ENCODE data around the gene WDR7.
"Not testable (repeated sequence)": the region's sequence is repeated elsewhere in the genome, so short reads cannot be mapped to it uniquely, and the experiment has no call there.

Gene WDR7

DNA sequence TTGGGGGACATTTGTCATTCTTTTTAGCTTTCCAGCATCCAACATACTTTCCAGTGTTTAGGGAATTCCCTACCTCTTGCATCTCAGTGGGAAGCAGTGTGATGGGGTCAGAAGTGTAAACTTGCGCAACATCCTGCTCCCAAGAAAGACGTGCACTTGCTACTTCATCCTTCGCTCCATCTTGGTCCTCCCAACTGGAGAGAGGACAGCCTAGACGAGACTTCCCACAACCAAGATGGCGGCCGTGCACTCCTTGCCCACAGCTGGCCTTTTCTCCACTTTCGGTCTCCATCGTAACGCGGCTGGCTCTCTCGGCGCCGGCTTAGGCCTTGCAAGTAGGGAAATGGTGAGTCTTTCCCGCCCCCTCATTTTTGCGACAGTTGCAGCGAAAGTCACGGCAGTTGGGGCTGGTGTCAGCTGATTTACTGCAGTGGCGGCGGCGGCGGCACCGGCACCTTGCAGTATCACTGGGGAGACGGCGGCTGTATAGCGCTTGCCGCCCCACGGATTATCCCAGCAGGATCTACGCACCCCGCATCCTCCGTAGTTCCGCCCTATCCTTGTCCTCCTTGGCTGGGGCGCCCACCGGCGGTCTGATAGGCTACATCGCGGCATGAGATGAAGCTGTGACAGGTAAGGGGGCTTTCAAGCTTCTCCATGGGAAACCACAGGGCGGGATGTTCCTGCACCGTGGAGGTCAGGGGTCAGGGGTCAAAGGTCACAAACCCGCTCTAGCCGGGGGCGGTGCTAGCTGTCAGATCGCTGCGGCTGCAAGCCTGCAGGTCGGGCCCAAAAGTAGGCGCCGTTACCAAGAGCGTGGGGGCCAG lies at the start of gene WDR7:
Gene WDR7 (plus strand): TSS at position 416 of the 827 bp plus-strand sequence. CDS start 21,157 bp downstream, outside the sequence.
- peak; percentile 85 for FAIRE-seq

DNA sequence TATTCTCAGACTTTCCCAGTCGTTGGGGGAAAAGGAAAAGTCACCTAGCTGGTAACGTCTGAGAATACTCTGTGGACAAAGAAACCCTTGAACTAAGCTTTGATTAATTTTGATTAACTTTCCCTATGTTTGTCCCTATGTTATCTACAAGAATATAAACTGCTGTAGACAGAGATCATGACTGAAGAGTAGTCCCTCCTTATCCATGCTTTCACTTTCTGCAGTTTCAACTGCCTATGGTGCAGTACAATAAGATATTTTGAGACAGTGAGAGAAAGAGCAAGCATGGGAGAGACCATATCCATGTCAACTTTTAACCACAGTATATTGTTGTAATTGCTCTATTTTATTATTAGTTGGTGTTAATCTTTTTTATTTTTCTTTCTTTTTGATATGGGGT lies 44.5 kb upstream of the WDR7 start:
- FAIRE-seq, result no peak

- FAIRE-seq, result no peak
Observed at GRCh38 chr18:56615738-56616520, 35.2 kb upstream of the WDR7 start.

DNA sequence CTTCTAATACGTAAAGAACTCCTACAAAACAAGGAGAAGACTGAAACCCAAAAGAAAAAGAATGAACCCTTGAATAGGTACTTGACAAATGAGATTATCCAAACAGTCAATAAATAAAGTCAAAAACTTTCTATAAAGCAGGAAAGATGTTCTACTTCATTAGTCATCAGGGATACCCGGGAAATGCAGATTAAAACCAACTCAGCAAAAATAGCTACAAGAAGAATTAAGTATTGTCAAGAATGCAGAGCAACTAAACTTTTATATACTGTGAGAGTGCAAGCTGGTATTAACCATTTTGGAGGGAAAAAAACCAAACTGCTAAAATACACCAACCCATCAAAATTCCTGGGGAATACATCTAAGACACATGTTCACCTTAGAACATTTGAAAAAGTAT lies 23.2 kb upstream of the WDR7 start:
- FAIRE-seq, result peak; percentile 51

DNA sequence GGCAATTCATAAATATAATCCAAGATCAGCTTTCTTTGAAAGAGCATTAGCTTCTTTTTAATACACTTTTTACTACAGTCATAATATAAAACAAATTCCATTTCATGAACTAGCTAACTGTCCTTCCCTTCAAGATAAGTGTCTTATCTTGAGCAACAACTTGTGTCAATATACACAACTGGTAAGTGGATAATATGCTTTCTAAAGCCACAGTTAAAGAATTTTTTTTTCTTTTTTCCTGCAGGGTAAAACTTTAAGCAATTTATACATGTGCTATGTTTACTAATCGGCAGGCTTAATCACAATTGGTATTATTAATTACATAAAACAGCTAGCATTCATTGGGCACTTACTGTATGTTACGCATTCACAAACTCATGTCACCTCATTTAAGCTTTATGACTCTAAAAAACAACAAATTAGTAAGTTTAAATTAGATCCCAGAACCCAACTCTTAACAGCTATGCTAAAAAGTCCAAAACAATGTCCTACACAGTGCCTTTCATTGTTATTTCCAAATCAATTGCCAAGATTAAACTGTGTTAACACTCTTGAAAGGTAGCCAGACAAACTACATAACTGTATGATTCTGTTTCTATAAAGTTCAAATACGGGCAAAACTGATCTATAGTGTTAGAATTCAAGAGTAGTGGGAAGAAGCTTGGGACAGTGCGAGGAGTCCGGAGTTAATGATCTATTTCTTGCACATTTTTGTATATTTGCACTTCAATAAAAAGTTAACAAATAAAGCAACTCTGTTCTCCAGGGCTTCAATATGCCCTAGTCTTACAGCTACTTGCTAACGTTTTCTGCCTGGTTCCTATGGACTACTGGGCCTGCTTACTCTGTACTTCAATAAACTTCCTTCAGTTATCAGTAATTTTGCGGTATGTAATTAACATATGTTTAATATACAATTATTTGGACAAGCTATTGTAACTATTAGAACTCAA lies 18.8 kb upstream of the WDR7 start:
- FAIRE-seq, result peak; percentile 24

- no peak for FAIRE-seq
Observed at GRCh38 chr18:56635007-56635406, 16.2 kb upstream of the WDR7 start.

DNA sequence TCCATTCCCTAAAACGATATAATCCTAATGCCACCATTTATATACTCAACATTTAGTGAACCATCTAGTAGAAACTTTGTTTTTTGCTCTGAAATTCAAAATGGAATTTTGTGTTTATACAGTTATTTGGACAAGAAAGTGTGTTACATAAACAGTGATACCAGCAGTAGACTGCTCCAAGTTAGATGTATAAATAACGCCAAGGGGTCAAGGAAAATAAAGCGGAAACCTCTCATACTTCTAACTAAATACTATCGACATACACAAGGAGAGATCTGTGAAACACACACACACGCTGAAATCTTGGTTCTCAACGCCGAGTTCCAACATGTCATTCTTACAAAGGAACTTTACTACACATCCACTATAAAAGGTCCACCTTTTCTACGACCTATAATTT lies 14.0 kb upstream of the WDR7 start:
- no peak for FAIRE-seq

- no peak for FAIRE-seq
Observed at GRCh38 chr18:56637711-56638231, 13.4 kb upstream of the WDR7 start.

- no peak for FAIRE-seq
Observed at GRCh38 chr18:56638232-56639103, 12.7 kb upstream of the WDR7 start, which contains the start of gene TXNL1. TXNL1 (minus strand) TSS chr18:56638592; CDS start chr18:56638440, 152 bp downstream.

GRCh38 chr18:56639104-56639381 lies 12.1 kb upstream of the WDR7 start:
- no peak for FAIRE-seq

DNA sequence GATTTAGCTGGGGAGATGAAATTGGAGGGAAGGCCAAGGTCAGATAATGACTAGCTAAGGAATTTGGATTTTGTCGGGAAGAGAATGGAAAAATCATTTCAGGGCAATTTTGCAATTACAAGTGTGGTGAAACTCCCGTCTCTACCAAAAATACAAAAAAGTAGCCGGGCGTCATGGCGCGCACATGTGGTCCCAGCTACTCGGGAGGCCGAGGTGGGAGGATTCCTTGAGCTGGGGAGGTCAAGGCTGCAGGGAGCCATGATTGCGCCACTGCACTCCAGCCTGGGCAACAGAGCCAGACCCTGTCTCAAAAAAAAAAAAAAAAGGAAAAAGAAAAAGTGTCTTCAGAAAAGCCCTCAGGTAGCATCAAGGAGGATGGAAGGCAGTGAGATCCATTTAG lies 11.6 kb upstream of the WDR7 start:
- no peak for FAIRE-seq

GRCh38 chr18:56641714-56642337 lies 9.3 kb upstream of the WDR7 start:
- FAIRE-seq, result no peak

- no peak for FAIRE-seq
Observed at GRCh38 chr18:56643381-56643780, 7.8 kb upstream of the WDR7 start.

DNA sequence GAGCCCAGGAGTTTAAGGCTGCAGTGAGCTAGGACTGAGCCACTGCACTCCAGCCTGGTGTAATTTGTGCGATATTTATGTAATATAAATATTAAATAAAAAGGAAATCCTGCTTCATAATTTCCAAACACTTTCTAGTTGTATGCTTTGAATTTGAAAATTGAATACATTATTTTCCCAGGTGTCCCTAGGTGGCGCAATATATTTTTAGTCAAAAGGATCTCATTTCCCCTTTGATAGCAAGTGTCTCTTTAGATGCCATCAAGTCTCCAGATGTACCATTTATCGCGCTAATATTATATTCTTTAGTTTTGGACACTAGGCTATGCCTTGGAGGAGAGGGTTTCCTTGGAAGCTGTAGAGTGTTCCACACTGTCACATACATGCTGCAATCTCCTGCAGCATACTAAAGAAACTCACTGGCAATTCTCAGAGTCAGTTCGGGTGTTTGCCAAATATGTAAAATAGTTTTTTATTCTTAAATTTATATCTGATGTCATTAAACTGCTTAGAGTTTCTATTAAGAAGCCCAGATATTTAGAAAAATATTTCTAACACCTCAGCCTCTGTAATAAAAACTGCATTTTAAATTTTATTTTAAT lies 5.6 kb upstream of the WDR7 start:
- FAIRE-seq, result no peak

DNA sequence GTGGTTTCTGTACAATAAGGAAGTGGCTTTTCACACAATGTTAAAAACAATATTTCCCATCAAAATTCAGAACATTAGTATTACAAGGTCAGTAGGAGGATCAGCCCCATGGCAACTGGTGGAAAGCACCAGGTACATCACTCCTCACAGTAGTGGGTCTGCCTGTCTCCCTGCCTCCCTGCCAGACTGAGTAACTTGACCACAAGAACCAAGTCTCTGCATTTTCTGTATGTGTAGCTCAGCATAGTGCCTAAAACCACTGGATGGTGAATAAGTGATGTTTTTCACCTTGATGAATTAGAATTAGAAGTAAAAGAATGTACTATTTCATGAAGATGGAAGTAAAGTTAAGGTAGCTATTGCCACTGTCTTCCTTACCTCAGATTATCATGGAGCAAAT lies 4.1 kb upstream of the WDR7 start:
- FAIRE-seq, result no peak

- no peak for FAIRE-seq
Observed at GRCh38 chr18:56647951-56648893, 2.9 kb upstream of the WDR7 start.

DNA sequence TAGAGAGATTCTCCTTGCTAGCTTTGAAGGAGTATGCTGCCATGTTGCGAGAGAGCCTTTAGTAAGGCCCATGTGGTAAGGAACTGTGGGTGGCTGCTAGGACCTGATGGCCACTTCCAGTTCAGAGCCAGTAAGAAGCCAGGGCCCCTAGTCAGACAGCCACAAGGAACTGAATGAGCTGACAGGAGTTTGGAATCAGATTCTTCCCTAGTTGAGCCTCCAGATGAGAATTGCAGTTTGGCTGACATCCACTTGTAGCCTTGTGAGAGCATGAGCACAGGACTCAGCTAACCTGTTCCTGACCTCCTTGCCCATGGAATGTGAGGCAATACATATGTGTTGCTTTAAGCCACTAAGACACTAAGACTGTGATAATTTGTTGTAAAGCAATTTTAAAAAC lies 1.2 kb upstream of the WDR7 start:
- no peak for FAIRE-seq

DNA sequence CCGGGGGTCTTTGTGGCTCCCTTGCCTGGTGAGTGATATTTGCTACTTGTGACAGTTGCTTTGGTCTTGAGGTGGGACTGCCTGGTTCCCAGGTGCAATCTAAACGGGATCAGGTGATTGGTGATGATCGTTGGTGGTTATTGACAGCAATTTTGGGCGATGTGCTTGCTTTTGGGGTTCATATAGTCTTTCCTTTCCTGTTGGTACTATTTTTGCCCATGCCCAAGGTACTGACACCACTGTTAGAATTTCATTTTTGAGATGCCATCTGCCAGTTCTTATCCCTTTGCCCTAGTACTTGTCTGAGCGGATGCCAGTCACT lies 573 bp downstream of the WDR7 start:
- no peak for FAIRE-seq

DNA sequence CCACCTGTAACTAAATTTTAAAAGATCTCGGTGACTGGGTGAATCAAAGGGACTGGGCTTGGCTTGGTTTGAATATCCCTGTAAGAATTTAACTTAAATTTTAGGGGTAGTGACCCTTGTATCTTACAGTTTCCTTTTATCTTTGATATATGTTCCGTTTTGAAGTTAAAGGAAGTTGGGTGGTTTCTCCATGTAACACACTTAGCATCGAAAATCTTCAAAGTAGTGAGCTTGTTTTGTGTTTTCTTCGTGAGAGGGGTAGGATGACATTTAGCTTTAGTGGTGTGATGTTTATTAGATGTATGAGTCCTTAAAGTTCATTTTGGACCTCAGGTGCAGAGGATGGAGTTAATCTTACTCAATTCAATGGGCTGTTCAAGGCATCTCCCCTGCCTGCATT lies 1.6 kb downstream of the WDR7 start:
- no peak for FAIRE-seq

GRCh38 chr18:56654280-56654679 lies 3.1 kb downstream of the WDR7 start:
- FAIRE-seq, result not testable (repeated sequence)

Data from colon (tissue), 2 donors.